Stomach (tissue), 9 donors: ENCODE measurements around the gene GOLGA6A. TPM values are rescaled to one million over a fixed set of nuclear protein-coding genes. Genes with fewer than 3 reads are reported as not detected.

Source experiments
- DNase-seq, 2 donors: peaks; one replicate each; pipeline versions ENCODE4 v3.0.0 to v3.0.0-alpha.2; 2013 to 2019
- H3K27ac ChIP-seq, 5 donors: fragments of 200-600 bp in 4 of 5; sonication (generic) in 4 of 5; one replicate each; pipeline ENCODE4 v1.5.1; 2013 to 2019; ENCODE audit warnings: mild to moderate bottlenecking in 1 of 5, moderate library complexity in 1 of 5
- H3K27me3 ChIP-seq, 3 donors: fragments of 200-600 bp; sonication (generic); one replicate each; pipeline ENCODE4 v1.5.1; 2017 to 2019; ENCODE audit warnings: mixed run types in 1 of 3
- H3K36me3 ChIP-seq, 4 donors: fragments of 200-600 bp; sonication (generic); 1 replicate in 3 of 4; 2 replicates in 1 of 4; pipeline ENCODE4 v1.5.1; 2016 to 2019
- H3K4me1 ChIP-seq, 4 donors: fragments of 200-600 bp; sonication (generic); one replicate each; pipeline ENCODE4 v1.5.1; 2016 to 2019
- H3K4me3 ChIP-seq, 4 donors: fragments of 200-600 bp; sonication (generic) in 3 of 4; one replicate each; pipeline ENCODE4 v1.5.1; 2016 to 2019; ENCODE audit warnings: mild to moderate bottlenecking in 1 of 4
- H3K9me3 ChIP-seq, 4 donors: fragments of 200-600 bp; sonication (generic); one replicate each; pipeline ENCODE4 v1.5.1; 2016 to 2019
- CTCF ChIP-seq, 7 experiments: fragments of 450-650 bp in 4 of 7; fragments of 200-600 bp in 3 of 7; sonication (generic) in 3 of 7; IDR thresholded peaks; one replicate each; pipeline ENCODE4 v1.5.1; 2016 to 2019; ENCODE audit warnings: antibody characterized with exemption in 7 of 7, control low read depth in 2 of 7, mild to moderate bottlenecking in 1 of 7
- EP300 ChIP-seq: sonication (generic); formaldehyde crosslinking; IDR thresholded peaks from one replicate; pipeline ENCODE4 v1.6.1; 2017; ENCODE audit warnings: antibody characterized with exemption
- POLR2A ChIP-seq, 4 donors: fragments of 450-650 bp; IDR thresholded peaks; one replicate each; pipeline ENCODE4 v1.6.1; 2016; ENCODE audit warnings: antibody characterized with exemption in 4 of 4, control low read depth in 2 of 4, mild to moderate bottlenecking in 1 of 4, moderate library complexity in 1 of 4
- POLR2AphosphoS5 ChIP-seq, 3 donors: sonication (generic); formaldehyde crosslinking; IDR thresholded peaks; one replicate each; pipeline ENCODE4 v1.6.1; 2016; ENCODE audit warnings: antibody characterized with exemption in 3 of 3
- WGBS, 5 donors: extraction: QIAGEN DNeasy Blood & Tissue Kit in 3 of 5; methylation state at CpG; one replicate each; pipeline versions ENCODE4 v1.1.5 to v1.1.7; 2013 to 2018; 5-methylcytosine and 5-hydroxymethylcytosine counted together
- intact Hi-C: fragments of 100-400 bp; cut with DNase I; formaldehyde crosslinking; loops from one replicate; pipeline ENCODE4 v1.15.1; 2023; ENCODE audit warnings: low total_unique reads
- polyA plus RNA-seq, 3 donors: library from polyadenylated mRNA; stranded (reverse); fragments of 200-250 nt; gene quantifications; one replicate each; pipeline ENCODE4 v1.2.3, GENCODE V29; 2013
- total RNA-seq, 5 donors: library from RNA; depleted of rRNA; stranded (reverse); fragments of >200 nt; gene quantifications; one replicate each; pipeline versions ENCODE4 v1.1.0 to v1.2.3, GENCODE V29; 2014 to 2016
- donor health status: healthy with polysubstance abuse.
- donor health status: Bipolar disorder and iron deficiency.
- donor health status: healthy.

Gene GOLGA6A
- total and polyA plus RNA-seq, 8 donors: 1.1 TPM; not detected in 7

GRCh38 chr15:74129586-74130154, 47.3 kb upstream of the GOLGA6A start:
- Histone ChIP-seq H3K4me3 (peak overlapping the region in 3 of 4 donors; percentile 9 to 22 (median 12)), H3K36me3 (no peaks in the 10 kb centered on the region), H3K27ac (no peak overlapping the region), H3K9me3 (peaks cover 0 to 15% (median 3%) of the 10 kb centered on the region in 4 donors), H3K4me1 (peaks cover 35 to 68% (median 50%) of the 10 kb centered on the region in 4 donors), H3K27me3 (peaks cover 59 to 100% (median 95%) of the 10 kb centered on the region in 3 donors)
- no peak for TF ChIP-seq CTCF (IDR thresholded peaks at IDR 0.05)
- no peak for TF ChIP-seq POLR2A (IDR thresholded peaks at IDR 0.05)
- no peak for TF ChIP-seq POLR2AphosphoS5 (IDR thresholded peaks at IDR 0.05)
- no peak for TF ChIP-seq EP300
- DNase-seq: peak in 1 of 2 donors; percentile 41
- intact Hi-C loops: loop anchor here (5.0 kb wide), 2 partner anchors 178 to 193 kb away; no protein-coding TSS in a partner anchor
- 3 to 6% (median 3%) methylated on average over 31 to 40 of the region's 40 CpGs for WGBS, 5 donors

- Histone ChIP-seq H3K4me1 (peaks cover 28 to 61% (median 44%) of the 10 kb centered on the region in 4 donors), H3K36me3 (no peaks in the 10 kb centered on the region), H3K4me3 (peak overlapping the region in 3 of 4 donors; percentile 9 to 49 (median 12)), H3K9me3 (peaks cover 0 to 12% (median 3%) of the 10 kb centered on the region in 4 donors), H3K27me3 (peaks cover 53 to 100% (median 92%) of the 10 kb centered on the region in 3 donors), H3K27ac (no peak overlapping the region)
- TF ChIP-seq POLR2AphosphoS5 (IDR thresholded peaks at IDR 0.05) (no peak), CTCF (IDR thresholded peaks at IDR 0.05) (no peak), EP300 (no peak), POLR2A (IDR thresholded peaks at IDR 0.05) (no peak)
- 3 to 5% (median 4%) methylated on average over 21 to 43 of the region's 43 CpGs for WGBS, 5 donors
- peak in 1 of 2 donors; percentile 42 for DNase-seq
- intact Hi-C loops: loop anchor here (5.0 kb wide), 2 partner anchors 178 to 193 kb away; no protein-coding TSS in a partner anchor
These were observed 46.6 kb upstream of the GOLGA6A start for GRCh38 chr15:74128785-74129585.

- Histone ChIP-seq H3K9me3 (peaks cover 0 to 6% (median 1%) of the 10 kb centered on the region in 4 donors), H3K36me3 (no peaks in the 10 kb centered on the region), H3K27ac (no peak overlapping the region), H3K27me3 (peaks cover 46 to 100% (median 84%) of the 10 kb centered on the region in 3 donors), H3K4me1 (peaks cover 28 to 53% (median 41%) of the 10 kb centered on the region in 4 donors), H3K4me3 (peak overlapping the region; percentile 36 to 49 (median 40))
- WGBS, 5 donors: 5 to 10% (median 7%) methylated on average over 20 to 53 of the region's 53 CpGs
- intact Hi-C loops: loop anchor here (5.0 kb wide), 2 partner anchors 179 to 194 kb away; no protein-coding TSS in a partner anchor
- peak in 1 of 2 donors; percentile 58 for DNase-seq
- TF ChIP-seq EP300 (no peak), CTCF (IDR thresholded peaks at IDR 0.05) (no peak), POLR2A (IDR thresholded peaks at IDR 0.05) (no peak), POLR2AphosphoS5 (IDR thresholded peaks at IDR 0.05) (no peak)
These were observed 45.8 kb upstream of the GOLGA6A start for GRCh38 chr15:74127954-74128784.
